Esophagus squamous epithelium (tissue), 4 donors: Measurements from ENCODE around the gene ZNF672.

Experiments
- CTCF ChIP-seq, 6 experiments: fragments of 450-650 bp in 4 of 6; fragments of 200-600 bp in 2 of 6; sonication (generic) in 2 of 6; IDR thresholded peaks; one replicate each; pipeline ENCODE4 v1.5.1; 2016 to 2019; ENCODE audit warnings: antibody characterized with exemption in 6 of 6, mild to moderate bottlenecking in 4 of 6, moderate library complexity in 4 of 6
- POLR2A ChIP-seq, 4 donors: fragments of 450-650 bp; IDR thresholded peaks; one replicate each; pipeline ENCODE4 v1.6.1; 2017; ENCODE audit warnings: antibody characterized with exemption in 4 of 4, mild to moderate bottlenecking in 4 of 4, moderate library complexity in 3 of 4

- TF ChIP-seq CTCF (IDR thresholded peaks at IDR 0.05), result no peak
- TF ChIP-seq POLR2A (IDR thresholded peaks at IDR 0.05), result no peak
These were observed 47.6 kb upstream of the ZNF672 start for GRCh38 chr1:248790456-248790855.
